Natural killer cell (primary cell): Measurements from ENCODE around the gene ADGRE1. TPM values are rescaled to one million over a fixed set of nuclear protein-coding genes. Genes with fewer than 3 reads are reported as not detected.

Experiments used
- ATAC-seq, 3 donors: fragments of 150-1000 bp in 2 of 3; fragments of 200-7000 bp in 1 of 3; cut with Tn5 transposase; 1 replicate in 1 of 3; 2 replicates in 2 of 3; pipeline ENCODE4 v1.10.0; 2021; ENCODE audit warnings: mild to moderate bottlenecking in 2 of 3, moderate library complexity in 2 of 3
- DNase-seq, 2 donors: peaks; one replicate each; pipeline versions ENCODE4 v3.0.0 to v3.0.0-alpha.2; 2013 to 2021; ENCODE audit warnings: mixed read lengths in 1 of 2
- H3K27ac ChIP-seq: one replicate; pipeline ENCODE4 v1.5.1; 2013; ENCODE audit warnings: mild to moderate bottlenecking, low read length
- H3K27me3 ChIP-seq: one replicate; pipeline ENCODE4 v1.6.1; 2013; ENCODE audit warnings: low read length; ENCODE audit not compliant: control insufficient read depth, insufficient read depth
- H3K36me3 ChIP-seq: one replicate; pipeline ENCODE4 v1.6.1; 2013; ENCODE audit warnings: low read length; ENCODE audit not compliant: control insufficient read depth, insufficient read depth
- H3K4me1 ChIP-seq: one replicate; pipeline ENCODE4 v1.6.1; 2013; ENCODE audit warnings: low read length; ENCODE audit not compliant: control insufficient read depth, insufficient read depth
- H3K4me3 ChIP-seq: one replicate; pipeline ENCODE4 v1.5.1; 2013; ENCODE audit warnings: low read length
- H3K9me3 ChIP-seq: one replicate; pipeline ENCODE4 v1.6.1; 2013; ENCODE audit warnings: low read length; ENCODE audit not compliant: control insufficient read depth, insufficient read depth
- H3K27ac Mint-ChIP-seq, 2 donors: one replicate each; pipeline ENCODE4 v1.8.0; 2022; ENCODE audit warnings: mild to moderate bottlenecking in 2 of 2, mixed read lengths in 2 of 2, moderate library complexity in 1 of 2
- H3K27me3 Mint-ChIP-seq, 2 donors: one replicate each; pipeline ENCODE4 v1.8.0; 2022; ENCODE audit warnings: low read depth in 2 of 2, mixed read lengths in 2 of 2
- H3K36me3 Mint-ChIP-seq: one replicate; pipeline ENCODE4 v1.8.0; 2022; ENCODE audit warnings: mixed read lengths
- H3K4me1 Mint-ChIP-seq, 2 donors: one replicate each; pipeline ENCODE4 v1.8.0; 2022; ENCODE audit warnings: mixed read lengths in 2 of 2
- H3K4me3 Mint-ChIP-seq: one replicate; pipeline ENCODE4 v1.8.0; 2022; ENCODE audit warnings: mild to moderate bottlenecking, moderate library complexity, mixed read lengths
- H3K9me3 Mint-ChIP-seq, 2 donors: one replicate each; pipeline ENCODE4 v1.8.0; 2022; ENCODE audit warnings: mixed read lengths in 2 of 2
- WGBS: methylation state at CpG from one replicate; pipeline ENCODE4 v1.1.7; 2013; ENCODE audit warnings: missing lambda C conversion rate; ENCODE audit not compliant: insufficient coverage; 5-methylcytosine and 5-hydroxymethylcytosine counted together
- intact Hi-C: fragments of 100-400 bp; cut with micrococcal nuclease; formaldehyde crosslinking; loops from one replicate; pipeline ENCODE4 v1.14.2; 2022
- total RNA-seq, 4 donors: library from RNA; stranded (reverse); fragments of 120-200 nt in 1 of 4; gene quantifications; one replicate each; pipeline versions ENCODE4 v1.2.3 to v1.2.4, GENCODE V29; 2013 to 2022
- TF ChIP-seq, protein P1 (sequence below): fragments of 200-600 bp; IDR thresholded peaks from one replicate; pipeline ENCODE4 v1.8.0; 2022; ENCODE audit warnings: antibody characterized with exemption

Gene ADGRE1
- total RNA-seq, 3 donors from 2014 or later (not counting 1 experiment from before 2014, with no cell fraction given) = 2.6 to 13.7 (median 13.0) TPM

- Mint-ChIP-seq H3K36me3 (no peaks in the 10 kb centered on the region), H3K27me3 (peaks cover 0 to 3% of the 10 kb centered on the region in 2 donors), H3K27ac (no peak overlapping the region), H3K4me3 (no peak overlapping the region), H3K9me3 (no peaks in the 10 kb centered on the region), H3K4me1 (no peaks in the 10 kb centered on the region)
- TF ChIP-seq, protein P1, sequence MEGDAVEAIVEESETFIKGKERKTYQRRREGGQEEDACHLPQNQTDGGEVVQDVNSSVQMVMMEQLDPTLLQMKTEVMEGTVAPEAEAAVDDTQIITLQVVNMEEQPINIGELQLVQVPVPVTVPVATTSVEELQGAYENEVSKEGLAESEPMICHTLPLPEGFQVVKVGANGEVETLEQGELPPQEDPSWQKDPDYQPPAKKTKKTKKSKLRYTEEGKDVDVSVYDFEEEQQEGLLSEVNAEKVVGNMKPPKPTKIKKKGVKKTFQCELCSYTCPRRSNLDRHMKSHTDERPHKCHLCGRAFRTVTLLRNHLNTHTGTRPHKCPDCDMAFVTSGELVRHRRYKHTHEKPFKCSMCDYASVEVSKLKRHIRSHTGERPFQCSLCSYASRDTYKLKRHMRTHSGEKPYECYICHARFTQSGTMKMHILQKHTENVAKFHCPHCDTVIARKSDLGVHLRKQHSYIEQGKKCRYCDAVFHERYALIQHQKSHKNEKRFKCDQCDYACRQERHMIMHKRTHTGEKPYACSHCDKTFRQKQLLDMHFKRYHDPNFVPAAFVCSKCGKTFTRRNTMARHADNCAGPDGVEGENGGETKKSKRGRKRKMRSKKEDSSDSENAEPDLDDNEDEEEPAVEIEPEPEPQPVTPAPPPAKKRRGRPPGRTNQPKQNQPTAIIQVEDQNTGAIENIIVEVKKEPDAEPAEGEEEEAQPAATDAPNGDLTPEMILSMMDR = no peak
- ATAC-seq (no peak), DNase-seq (no peak)
- no peak overlapping the region for H3K4me3 ChIP-seq
- H3K27me3 ChIP-seq = no peaks in the 10 kb centered on the region
- H3K27ac ChIP-seq = no peak overlapping the region
- no peaks in the 10 kb centered on the region for H3K9me3 ChIP-seq
- WGBS = 75% methylated on average over 1 of the region's 1 CpG
- no peaks in the 10 kb centered on the region for H3K36me3 ChIP-seq
- H3K4me1 ChIP-seq = no peaks in the 10 kb centered on the region
- intact Hi-C loops = no loop called here
These were observed 69.2 kb downstream of the ADGRE1 start for GRCh38 chr19:6956573-6956972.

GRCh38 chr19:6958791-6959190 is 71.4 kb downstream of the ADGRE1 start:
- H3K9me3 ChIP-seq = no peaks in the 10 kb centered on the region
- TF ChIP-seq, protein P1 = no peak
- Mint-ChIP-seq H3K4me1 (peaks cover 3 to 4% of the 10 kb centered on the region in 2 donors), H3K27ac (no peak overlapping the region), H3K27me3 (peaks cover 0 to 3% of the 10 kb centered on the region in 2 donors), H3K36me3 (no peaks in the 10 kb centered on the region), H3K4me3 (no peak overlapping the region), H3K9me3 (no peaks in the 10 kb centered on the region)
- WGBS = 84% methylated on average over 2 of the region's 3 CpGs
- ATAC-seq (no peak), DNase-seq (no peak)
- no peak overlapping the region for H3K27ac ChIP-seq
- H3K4me3 ChIP-seq = no peak overlapping the region
- H3K36me3 ChIP-seq = no peaks in the 10 kb centered on the region
- no peaks in the 10 kb centered on the region for H3K27me3 ChIP-seq
- intact Hi-C loops = no loop called here
- H3K4me1 ChIP-seq = no peaks in the 10 kb centered on the region

GRCh38 chr19:6963244-6963852 is 76.0 kb downstream of the ADGRE1 start:
- Histone ChIP-seq H3K27ac (no peak overlapping the region), H3K4me1 (no peaks in the 10 kb centered on the region), H3K9me3 (no peaks in the 10 kb centered on the region), H3K27me3 (no peaks in the 10 kb centered on the region), H3K4me3 (no peak overlapping the region), H3K36me3 (no peaks in the 10 kb centered on the region)
- Mint-ChIP-seq H3K27ac (no peak overlapping the region), H3K27me3 (peaks cover 0 to 7% of the 10 kb centered on the region in 2 donors), H3K36me3 (no peaks in the 10 kb centered on the region), H3K4me1 (peaks cover 3 to 4% of the 10 kb centered on the region in 2 donors), H3K4me3 (no peak overlapping the region), H3K9me3 (no peaks in the 10 kb centered on the region)
- intact Hi-C loops = no loop called here
- 79% methylated on average over 5 of the region's 6 CpGs for WGBS
- DNase-seq (no peak), ATAC-seq (no peak)
- TF ChIP-seq, protein P1 = no peak

- Mint-ChIP-seq H3K36me3 (no peaks in the 10 kb centered on the region), H3K27ac (no peak overlapping the region), H3K4me3 (no peak overlapping the region), H3K9me3 (no peaks in the 10 kb centered on the region), H3K27me3 (peaks cover 0 to 6% of the 10 kb centered on the region in 2 donors), H3K4me1 (peaks cover 3 to 4% of the 10 kb centered on the region in 2 donors)
- H3K4me1 ChIP-seq = no peaks in the 10 kb centered on the region
- ATAC-seq = peak; percentile 34 to 54 (median 44)
- 69% methylated on average over 4 of the region's 4 CpGs for WGBS
- no peaks in the 10 kb centered on the region for H3K36me3 ChIP-seq
- H3K9me3 ChIP-seq = no peaks in the 10 kb centered on the region
- DNase-seq = peak; percentile 33 to 74
- TF ChIP-seq, protein P1 = peak; percentile 70
- H3K27me3 ChIP-seq = no peaks in the 10 kb centered on the region
- H3K27ac ChIP-seq = no peak overlapping the region
- no peak overlapping the region for H3K4me3 ChIP-seq
- intact Hi-C loops = no loop called here
These were observed 76.6 kb downstream of the ADGRE1 start for GRCh38 chr19:6963937-6964336.
